Keratinocyte (primary cell): ENCODE data around the gene VPS11. TPM values are rescaled to one million over a fixed set of nuclear protein-coding genes. Genes with fewer than 3 reads are reported as not detected.

ENCODE experiments used
- DNase-seq: peaks from one replicate; pipeline ENCODE4 v3.0.0-alpha.2; 2011; ENCODE audit warnings: low read depth, missing footprints, low spot score
- FAIRE-seq: peaks from 2 replicates; lab custom pipeline; 2011; peaks lifted over from hg19 to GRCh38; lab: Jason Lieb, UNC
- H2AFZ ChIP-seq: 2 replicates; pipeline ENCODE4 v1.6.0; 2012; ENCODE audit warnings: low read length, control low read depth, inconsistent platforms; ENCODE audit not compliant: control insufficient read depth
- H3K27ac ChIP-seq: 2 replicates; pipeline ENCODE4 v1.5.1; 2011; ENCODE audit warnings: low read length; ENCODE audit not compliant: control insufficient read depth, insufficient read depth
- H3K27me3 ChIP-seq: 3 replicates; pipeline ENCODE4 v1.6.0; 2011; ENCODE audit warnings: low read length; ENCODE audit not compliant: control insufficient read depth, insufficient read depth; ENCODE audit errors: extremely low read depth
- H3K36me3 ChIP-seq, 2 experiments: 2 replicates in 1 of 2; 3 replicates in 1 of 2; pipeline ENCODE4 v1.5.1; 2011; ENCODE audit warnings: low read length in 2 of 2, mild to moderate bottlenecking in 1 of 2; ENCODE audit not compliant: control insufficient read depth in 2 of 2, insufficient read depth in 2 of 2; ENCODE audit errors: extremely low read depth in 1 of 2
- H3K4me1 ChIP-seq: 3 replicates; pipeline ENCODE4 v1.5.1; 2011; ENCODE audit warnings: low read length; ENCODE audit not compliant: control insufficient read depth, insufficient read depth; ENCODE audit errors: extremely low read depth
- H3K4me2 ChIP-seq: 3 replicates; pipeline ENCODE4 v1.6.0; 2011; ENCODE audit warnings: low read depth, low read length; ENCODE audit not compliant: control insufficient read depth, insufficient read depth; ENCODE audit errors: extremely low read depth
- H3K4me3 ChIP-seq, 3 experiments: fragments of 200-600 bp in 1 of 3; sonication (generic) in 1 of 3; 2 replicates in 2 of 3; 3 replicates in 1 of 3; pipeline ENCODE4 v1.5.1; 2011 to 2016; ENCODE audit warnings: low read length in 3 of 3, mild to moderate bottlenecking in 3 of 3, control low read depth in 2 of 3, inconsistent platforms in 1 of 3, low read depth in 1 of 3, mixed read lengths in 1 of 3, mixed run types in 1 of 3, moderate library complexity in 1 of 3; ENCODE audit not compliant: control insufficient read depth in 2 of 3, insufficient read depth in 2 of 3; ENCODE audit errors: extremely low read depth in 1 of 3
- H3K79me2 ChIP-seq: 2 replicates; pipeline ENCODE4 v1.6.0; 2012; ENCODE audit warnings: low read length; ENCODE audit not compliant: control insufficient read depth, insufficient read depth
- H3K9ac ChIP-seq: 3 replicates; pipeline ENCODE4 v1.6.0; 2011; ENCODE audit warnings: low read length; ENCODE audit not compliant: control insufficient read depth, insufficient read depth; ENCODE audit errors: extremely low read depth
- H3K9me1 ChIP-seq: 3 replicates; pipeline ENCODE4 v1.6.0; 2011; ENCODE audit warnings: low read length; ENCODE audit not compliant: control insufficient read depth, insufficient read depth; ENCODE audit errors: extremely low read depth
- H3K9me3 ChIP-seq: 2 replicates; pipeline ENCODE4 v1.5.1; 2012; ENCODE audit warnings: low read depth, low read length; ENCODE audit not compliant: control insufficient read depth
- H4K20me1 ChIP-seq: 3 replicates; pipeline ENCODE4 v1.6.0; 2011; ENCODE audit warnings: low read length; ENCODE audit not compliant: control insufficient read depth, insufficient read depth; ENCODE audit errors: extremely low read depth
- EZH2 ChIP-seq: IDR thresholded peaks from one replicate; pipeline ENCODE4 v1.6.1; 2012; ENCODE audit warnings: inconsistent platforms, mild to moderate bottlenecking, low read length, moderate library complexity
- dilution Hi-C: fragments of 300-500 bp; cut with MboI; formaldehyde crosslinking; loops from one replicate; pipeline ENCODE4 v1.7.0; 2020; ENCODE audit warnings: low sequenced_read_pairs; ENCODE audit not compliant: extremely low pct_ligation_motif_present
- polyA plus RNA-seq, 5 experiments: library from polyadenylated mRNA; depleted of rRNA in 3 of 5; stranded (reverse) in 3 of 5; stranded (forward) in 1 of 5; unstranded in 1 of 5; fragments of >200 nt; gene quantifications; 1 replicate in 1 of 5; 2 replicates in 3 of 5; 3 replicates in 1 of 5; pipeline versions ENCODE4 v1.2.1 to v1.2.3, GENCODE V29; 2011 to 2012; ENCODE audit warnings: missing spikeins in 2 of 5, low read depth in 1 of 5, low replicate concordance in 1 of 5
- TF ChIP-seq, protein P1 (sequence below), 3 experiments: IDR thresholded peaks in 1 of 3; conservative IDR thresholded peaks in 1 of 3; optimal IDR thresholded peaks in 1 of 3; 2 replicates in 2 of 3; 3 replicates in 1 of 3; pipeline versions ENCODE3 to v1.5.1; 2011; ENCODE audit warnings: low read length in 3 of 3, mild to moderate bottlenecking in 3 of 3, moderate library complexity in 2 of 3, control low read depth in 1 of 3, inconsistent platforms in 1 of 3; ENCODE audit not compliant: insufficient read depth in 2 of 3; ENCODE audit errors: extremely low read depth in 1 of 3

Gene VPS11
- polyA plus RNA-seq, 1 donor (not counting 4 experiments of a cell fraction or from before 2014, with no cell fraction given): 12.1 TPM

DNA sequence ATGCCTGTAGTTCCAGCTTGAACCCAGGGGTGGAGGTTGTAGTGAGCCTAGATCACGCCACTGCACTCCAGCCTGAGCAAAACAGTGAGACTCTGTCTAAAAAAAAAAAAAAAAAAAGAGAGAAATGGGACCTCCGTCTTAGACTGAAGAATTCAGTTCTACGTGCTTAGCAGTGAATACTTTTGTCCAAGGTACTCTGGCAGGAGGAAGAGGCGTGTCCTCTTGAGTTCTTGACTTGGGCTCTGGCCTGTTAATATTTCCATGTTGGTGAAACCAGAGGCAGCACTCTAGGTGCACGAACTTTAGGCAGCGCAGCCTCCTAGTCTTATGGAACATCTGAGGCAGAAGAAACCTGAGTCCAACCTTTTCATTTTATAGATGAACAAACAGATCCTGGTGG lies 19.5 kb downstream of the VPS11 start:
- no peak for DNase-seq
- Histone ChIP-seq H4K20me1 (no peaks in the 10 kb centered on the region), H3K79me2 (peaks cover 20% of the 10 kb centered on the region), H3K27ac (no peak overlapping the region), H3K36me3 (peaks cover 12 to 19% of the 10 kb centered on the region in 2 experiments), H3K4me1 (peaks cover 23% of the 10 kb centered on the region), H3K27me3 (no peaks in the 10 kb centered on the region), H3K4me3 (no peak overlapping the region), H3K9me3 (no peaks in the 10 kb centered on the region), H3K9me1 (no peaks in the 10 kb centered on the region), H2AFZ (no peak overlapping the region), H3K9ac (no peak overlapping the region), H3K4me2 (peak overlapping the region; percentile 46)
- TF ChIP-seq, protein P1, sequence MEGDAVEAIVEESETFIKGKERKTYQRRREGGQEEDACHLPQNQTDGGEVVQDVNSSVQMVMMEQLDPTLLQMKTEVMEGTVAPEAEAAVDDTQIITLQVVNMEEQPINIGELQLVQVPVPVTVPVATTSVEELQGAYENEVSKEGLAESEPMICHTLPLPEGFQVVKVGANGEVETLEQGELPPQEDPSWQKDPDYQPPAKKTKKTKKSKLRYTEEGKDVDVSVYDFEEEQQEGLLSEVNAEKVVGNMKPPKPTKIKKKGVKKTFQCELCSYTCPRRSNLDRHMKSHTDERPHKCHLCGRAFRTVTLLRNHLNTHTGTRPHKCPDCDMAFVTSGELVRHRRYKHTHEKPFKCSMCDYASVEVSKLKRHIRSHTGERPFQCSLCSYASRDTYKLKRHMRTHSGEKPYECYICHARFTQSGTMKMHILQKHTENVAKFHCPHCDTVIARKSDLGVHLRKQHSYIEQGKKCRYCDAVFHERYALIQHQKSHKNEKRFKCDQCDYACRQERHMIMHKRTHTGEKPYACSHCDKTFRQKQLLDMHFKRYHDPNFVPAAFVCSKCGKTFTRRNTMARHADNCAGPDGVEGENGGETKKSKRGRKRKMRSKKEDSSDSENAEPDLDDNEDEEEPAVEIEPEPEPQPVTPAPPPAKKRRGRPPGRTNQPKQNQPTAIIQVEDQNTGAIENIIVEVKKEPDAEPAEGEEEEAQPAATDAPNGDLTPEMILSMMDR (optimal IDR thresholded peaks at IDR 0.05 in 1 of 3, IDR thresholded peaks at IDR 0.05 in 1 of 3, conservative IDR thresholded peaks at IDR 0.05 in 1 of 3; ENCODE audit: extremely low read depth in 1 of 3, insufficient read depth in 2 of 3, low read length in 3 of 3): no peak
- no peak for TF ChIP-seq EZH2
- no peak for FAIRE-seq
- dilution Hi-C loops: no loop called here

DNA sequence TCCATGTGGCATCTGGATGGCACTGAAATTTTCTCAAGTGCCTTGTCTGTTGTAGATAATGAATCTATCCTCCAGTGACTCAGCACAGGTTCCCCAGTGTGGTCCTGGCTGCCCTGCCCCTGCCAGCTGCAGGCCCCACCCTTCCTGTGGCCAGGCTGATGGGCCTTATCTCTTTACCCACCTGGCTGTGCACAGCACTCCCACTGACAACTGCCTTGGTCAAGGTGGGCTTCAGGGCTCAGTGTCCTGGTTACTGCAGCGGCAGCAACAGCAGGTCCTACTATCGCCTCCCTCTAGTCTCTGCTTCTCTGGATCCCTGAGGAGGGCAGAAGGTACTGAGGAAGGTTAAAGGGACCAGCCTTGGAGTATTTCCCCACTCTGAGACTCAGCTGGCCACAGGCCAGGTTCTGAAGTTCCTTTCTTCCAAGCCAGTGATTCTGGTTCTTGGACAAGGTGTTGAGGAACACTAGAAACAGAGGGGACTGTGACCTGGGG lies 20.2 kb downstream of the VPS11 start:
- FAIRE-seq (no peak), DNase-seq (no peak)
- Histone ChIP-seq H3K9ac (no peak overlapping the region), H3K27ac (no peak overlapping the region), H3K9me3 (no peaks in the 10 kb centered on the region), H3K79me2 (peaks cover 26% of the 10 kb centered on the region), H3K4me2 (peak overlapping the region; percentile 46), H2AFZ (no peak overlapping the region), H4K20me1 (no peaks in the 10 kb centered on the region), H3K4me1 (peaks cover 27% of the 10 kb centered on the region), H3K4me3 (no peak overlapping the region), H3K27me3 (no peaks in the 10 kb centered on the region), H3K36me3 (peaks cover 19 to 22% of the 10 kb centered on the region in 2 experiments), H3K9me1 (no peaks in the 10 kb centered on the region)
- dilution Hi-C loops: no loop called here
- TF ChIP-seq, protein P1 (optimal IDR thresholded peaks at IDR 0.05 in 1 of 3, IDR thresholded peaks at IDR 0.05 in 1 of 3, conservative IDR thresholded peaks at IDR 0.05 in 1 of 3; ENCODE audit: extremely low read depth in 1 of 3, insufficient read depth in 2 of 3, low read length in 3 of 3): no peak
- TF ChIP-seq EZH2: no peak
